OCI-LY3 (cell line): ENCODE results near the gene C11orf68.

ENCODE experiments used
- CTCF ChIP-seq: fragments of 200-600, 300-600 bp; sonication (generic); IDR thresholded peaks from 2 replicates; pipeline ENCODE4 v1.5.1; 2014; ENCODE audit warnings: antibody characterized with exemption, low read length, low read depth
- EZH2phosphoT487 ChIP-seq: fragments of 200-600 bp; shearing (Covaris generic); IDR thresholded peaks from 2 replicates; pipeline ENCODE4 v1.6.1; 2018; ENCODE audit warnings: antibody characterized with exemption, mixed run types, low read depth

DNA sequence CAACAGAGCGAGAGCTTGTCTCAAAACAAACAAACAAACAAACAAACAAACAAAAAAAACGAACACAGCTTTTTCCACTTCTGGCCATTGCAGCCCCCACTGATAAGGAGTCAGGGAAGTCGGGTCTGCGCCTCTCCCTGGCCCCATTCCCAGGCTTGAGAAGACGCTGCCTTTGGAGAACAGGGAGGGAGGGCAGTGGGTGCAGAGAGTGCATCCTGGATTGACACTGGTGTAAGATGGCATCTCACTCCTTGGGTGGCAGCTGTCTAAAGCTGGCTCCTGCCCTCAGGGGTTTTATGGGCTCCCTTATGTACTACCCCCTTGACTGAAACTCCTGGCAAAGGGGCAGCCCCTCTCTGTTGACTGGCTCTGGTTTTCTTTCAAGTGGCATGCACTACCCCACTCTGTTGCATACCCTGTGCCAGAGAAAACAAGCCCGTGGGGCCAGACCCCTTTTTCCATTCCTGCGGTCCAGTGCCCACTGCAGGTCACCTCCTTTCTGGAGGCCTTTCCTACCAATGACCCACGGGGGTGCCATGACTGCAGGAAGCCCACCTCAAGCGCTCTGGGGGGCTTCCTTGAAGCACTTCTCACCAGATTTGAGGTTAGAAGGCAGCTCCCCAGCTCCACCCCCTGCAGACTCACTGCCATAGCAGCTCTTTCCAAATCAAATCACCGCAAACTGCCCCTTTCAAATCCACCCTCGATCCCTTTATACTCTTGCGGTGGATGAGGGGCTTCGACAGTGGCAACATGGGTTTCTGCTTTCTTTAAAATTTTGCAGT, 13.1 kb upstream of the C11orf68 start:
- TF ChIP-seq EZH2phosphoT487 (no peak), CTCF (peak; percentile 36)
